AG09309 (cell line): ENCODE data around the gene SEC22C.
"Not testable (repeated sequence)": the region's sequence is repeated elsewhere in the genome, so short reads cannot be mapped to it uniquely, and the experiment has no call there.

Experiments
- DNase-seq: peaks from one replicate; pipeline ENCODE4 v3.0.0-alpha.2; 2010; ENCODE audit warnings: low read depth
- H3K4me3 ChIP-seq: 2 replicates; pipeline ENCODE4 v1.5.1; 2011; ENCODE audit warnings: mild to moderate bottlenecking, low read depth, low read length, moderate library complexity; ENCODE audit not compliant: control insufficient read depth
- TF ChIP-seq, protein P1 (sequence below): IDR thresholded peaks from 2 replicates; pipeline ENCODE4 v1.5.1; 2011; ENCODE audit warnings: mild to moderate bottlenecking, low read depth, low read length, inconsistent platforms; ENCODE audit not compliant: insufficient read depth, control insufficient read depth; ENCODE audit errors: missing control alignments

Gene SEC22C

DNA sequence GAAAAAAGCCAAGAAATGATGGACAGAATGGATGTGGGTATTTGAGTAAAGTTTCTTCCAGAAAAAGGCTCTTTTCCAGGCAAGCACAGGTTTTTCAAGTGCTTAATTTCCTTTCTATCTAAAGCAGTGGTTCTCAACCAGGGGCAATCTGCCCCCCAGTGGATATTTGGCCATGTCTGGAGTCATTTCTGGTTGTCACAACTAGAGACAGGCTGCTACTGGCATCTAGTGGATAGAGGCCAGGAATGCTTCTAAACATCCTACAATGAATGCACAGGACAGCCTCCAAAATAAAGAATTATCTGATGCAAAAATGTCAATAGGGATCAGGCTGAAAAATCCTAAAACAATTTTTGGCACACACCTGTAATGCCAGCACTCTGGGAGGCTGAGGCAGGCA is 23.9 kb downstream of the SEC22C start:
- TF ChIP-seq, protein P1, sequence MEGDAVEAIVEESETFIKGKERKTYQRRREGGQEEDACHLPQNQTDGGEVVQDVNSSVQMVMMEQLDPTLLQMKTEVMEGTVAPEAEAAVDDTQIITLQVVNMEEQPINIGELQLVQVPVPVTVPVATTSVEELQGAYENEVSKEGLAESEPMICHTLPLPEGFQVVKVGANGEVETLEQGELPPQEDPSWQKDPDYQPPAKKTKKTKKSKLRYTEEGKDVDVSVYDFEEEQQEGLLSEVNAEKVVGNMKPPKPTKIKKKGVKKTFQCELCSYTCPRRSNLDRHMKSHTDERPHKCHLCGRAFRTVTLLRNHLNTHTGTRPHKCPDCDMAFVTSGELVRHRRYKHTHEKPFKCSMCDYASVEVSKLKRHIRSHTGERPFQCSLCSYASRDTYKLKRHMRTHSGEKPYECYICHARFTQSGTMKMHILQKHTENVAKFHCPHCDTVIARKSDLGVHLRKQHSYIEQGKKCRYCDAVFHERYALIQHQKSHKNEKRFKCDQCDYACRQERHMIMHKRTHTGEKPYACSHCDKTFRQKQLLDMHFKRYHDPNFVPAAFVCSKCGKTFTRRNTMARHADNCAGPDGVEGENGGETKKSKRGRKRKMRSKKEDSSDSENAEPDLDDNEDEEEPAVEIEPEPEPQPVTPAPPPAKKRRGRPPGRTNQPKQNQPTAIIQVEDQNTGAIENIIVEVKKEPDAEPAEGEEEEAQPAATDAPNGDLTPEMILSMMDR = no peak
- DNase-seq = no peak
- no peak overlapping the region for H3K4me3 ChIP-seq

DNA sequence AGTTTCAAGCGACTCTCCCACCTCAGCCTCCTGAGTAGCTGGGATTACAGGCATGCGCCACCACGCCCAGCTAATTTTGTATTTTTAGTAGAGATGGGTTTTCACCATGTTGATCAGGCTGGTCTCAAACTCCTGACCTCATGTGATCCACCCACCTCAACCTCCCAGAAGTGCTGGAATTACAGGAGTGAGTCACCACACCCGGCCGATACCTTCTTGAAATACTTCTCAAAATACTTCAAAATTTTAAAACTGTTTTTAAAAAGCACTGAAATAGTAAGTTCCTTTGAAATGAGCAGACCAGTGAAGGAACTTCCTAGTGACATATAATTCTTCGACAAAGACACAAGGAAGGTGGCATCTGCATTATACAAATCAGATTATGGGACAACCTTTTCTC is 24.9 kb downstream of the SEC22C start:
- DNase-seq, H3K4me3 ChIP-seq: not testable (repeated sequence)

DNA sequence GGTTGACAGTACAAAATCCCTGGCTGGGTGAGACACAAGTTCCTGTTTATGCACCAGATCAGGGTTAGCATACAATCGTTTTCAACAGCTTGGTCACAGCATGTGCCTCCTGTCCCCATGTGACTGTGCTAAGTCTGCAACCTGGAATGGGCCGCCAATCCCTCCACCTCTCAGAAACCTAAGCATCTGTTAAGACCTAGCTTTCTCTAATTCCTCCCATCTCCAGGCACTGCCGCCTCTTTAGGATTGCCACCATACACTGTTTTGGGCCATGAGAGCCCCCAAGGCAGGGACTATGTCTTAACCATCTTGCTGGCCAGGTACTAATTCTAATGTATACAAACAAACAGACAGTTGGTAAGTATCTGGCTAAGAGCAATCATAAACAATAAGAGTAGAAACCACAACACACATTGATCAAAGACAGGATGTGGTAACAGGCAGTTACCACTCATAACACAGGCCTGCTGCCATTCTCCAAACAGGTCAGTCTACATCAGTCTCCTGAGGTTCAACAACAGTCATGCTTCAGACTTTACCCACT is 25.6 kb downstream of the SEC22C start:
- TF ChIP-seq, protein P1 = no peak
- no peak overlapping the region for H3K4me3 ChIP-seq
- no peak for DNase-seq

DNA sequence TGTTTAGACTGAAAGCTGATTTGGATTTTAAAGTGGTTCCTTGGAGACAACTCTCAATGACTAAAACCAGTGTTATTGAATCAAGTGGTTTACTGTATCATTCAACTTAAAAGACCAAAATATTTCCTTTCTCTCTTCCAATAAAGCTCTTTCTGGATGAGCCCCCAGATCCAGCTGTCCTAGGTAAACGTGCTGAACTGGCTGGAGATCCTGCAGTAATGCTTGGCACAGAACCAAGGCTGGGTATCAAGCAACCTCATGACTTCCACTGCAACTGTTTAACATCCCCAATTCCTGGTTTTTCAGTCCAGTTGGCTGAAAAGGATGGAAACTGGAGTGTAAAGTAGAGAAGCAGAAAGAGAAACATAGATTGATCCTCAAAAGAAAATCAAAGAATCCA is 28.9 kb downstream of the SEC22C start:
- no peak overlapping the region for H3K4me3 ChIP-seq
- TF ChIP-seq, protein P1 = no peak
- DNase-seq = no peak

DNA sequence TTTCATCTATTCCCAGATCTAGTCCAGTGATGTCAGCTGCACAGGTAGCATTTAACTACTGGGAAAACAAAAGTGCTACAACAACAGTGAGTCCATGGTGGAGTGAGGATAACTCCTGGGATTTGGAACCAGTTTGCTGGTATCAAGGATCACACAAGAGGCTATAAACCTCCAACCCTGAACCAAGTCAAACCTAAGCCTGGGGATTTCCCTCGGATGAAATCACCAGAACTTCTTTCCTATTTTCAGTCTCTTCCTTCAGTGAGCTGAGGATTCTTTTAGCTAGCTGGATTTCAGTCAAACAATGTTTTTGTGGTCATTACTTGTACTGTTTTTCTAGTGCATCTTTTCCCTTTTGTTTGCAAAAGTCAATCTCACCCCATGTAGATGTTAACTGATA is 31.5 kb downstream of the SEC22C start:
- TF ChIP-seq, protein P1 = no peak
- DNase-seq = no peak
- H3K4me3 ChIP-seq = no peak overlapping the region

DNA sequence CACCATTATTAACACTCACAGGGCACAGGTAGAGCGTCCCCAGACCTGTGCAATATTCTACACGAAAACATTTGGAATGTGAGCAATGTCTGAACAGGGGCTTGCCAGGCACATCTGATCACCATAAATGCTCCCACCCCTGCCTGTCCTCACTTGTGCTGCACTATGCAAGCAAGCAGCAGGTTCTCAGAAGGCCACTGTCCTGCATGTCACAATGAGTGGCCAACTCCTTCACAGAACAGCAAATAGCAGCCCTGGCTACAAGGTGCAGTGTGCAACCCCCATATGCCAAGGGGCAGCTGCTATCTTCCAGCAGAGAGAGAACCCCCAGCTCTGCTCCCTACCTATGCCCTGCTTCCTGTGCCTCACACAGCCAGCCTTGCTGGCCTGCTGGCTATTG is 32.6 kb downstream of the SEC22C start:
- TF ChIP-seq, protein P1 = no peak
- DNase-seq = no peak

DNA sequence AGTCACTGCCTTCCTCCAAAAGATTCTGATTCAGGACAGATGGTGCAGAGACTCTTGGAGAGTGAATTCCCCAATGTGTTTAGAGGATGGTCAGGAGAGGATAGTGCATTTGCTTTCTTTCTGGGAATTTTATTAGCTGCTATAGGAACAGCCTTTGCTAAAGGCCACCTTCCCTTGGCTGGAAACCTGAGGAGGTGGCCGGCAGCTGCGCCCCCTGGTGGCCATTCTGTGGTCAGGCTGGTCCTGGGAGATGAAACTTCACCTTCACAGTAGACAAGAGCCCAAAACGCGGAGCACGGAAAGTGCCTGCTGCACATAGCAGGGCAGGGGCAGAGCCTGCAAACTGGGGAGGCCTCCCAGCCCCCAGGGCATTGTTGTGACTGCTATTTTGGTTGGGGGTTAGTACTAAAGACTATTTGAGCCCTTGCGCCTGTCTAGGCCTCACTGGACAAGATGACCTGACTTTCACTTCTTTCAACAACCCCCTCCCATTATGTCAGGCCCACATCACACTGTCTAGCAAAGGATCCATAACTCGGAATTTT is 34.3 kb downstream of the SEC22C start:
- TF ChIP-seq, protein P1 = peak; percentile 97

More for the DNA sequence above, 32.6 kb downstream of the SEC22C start:
- H3K4me3 ChIP-seq = no peak overlapping the region

More for the DNA sequence above, 34.3 kb downstream of the SEC22C start:
- DNase-seq = peak; percentile 3
- H3K4me3 ChIP-seq = no peak overlapping the region
